G401 (cell line): Measurements from ENCODE around the gene CD2AP. TPM values are rescaled to one million over a fixed set of nuclear protein-coding genes. Genes with fewer than 3 reads are reported as not detected.

Experiments
- DNase-seq: peaks from one replicate; pipeline ENCODE4 v3.0.0-alpha.2; 2015; ENCODE audit warnings: low spot score
- in situ Hi-C: cut with HindIII; loops from 2 replicates; pipeline ENCODE4 v1.10.0; 2016; ENCODE audit warnings: low sequenced_read_pairs, mixed read lengths
- total RNA-seq: library from RNA; depleted of rRNA; stranded (reverse); fragments of >200 nt; shearing (Covaris generic); gene quantifications from 2 replicates; pipeline ENCODE4 v1.2.3, GENCODE V29; 2014

The CD2AP gene
- total RNA-seq, 1 experiment from 2014 or later, result 19.8 TPM

GRCh38 chr6:47489995-47490394 lies 12.4 kb downstream of the CD2AP start:
- in situ Hi-C loops, result loop anchor here (25.0 kb wide), 1 partner anchor 97 kb away; no protein-coding TSS in a partner anchor
- no peak for DNase-seq

DNA sequence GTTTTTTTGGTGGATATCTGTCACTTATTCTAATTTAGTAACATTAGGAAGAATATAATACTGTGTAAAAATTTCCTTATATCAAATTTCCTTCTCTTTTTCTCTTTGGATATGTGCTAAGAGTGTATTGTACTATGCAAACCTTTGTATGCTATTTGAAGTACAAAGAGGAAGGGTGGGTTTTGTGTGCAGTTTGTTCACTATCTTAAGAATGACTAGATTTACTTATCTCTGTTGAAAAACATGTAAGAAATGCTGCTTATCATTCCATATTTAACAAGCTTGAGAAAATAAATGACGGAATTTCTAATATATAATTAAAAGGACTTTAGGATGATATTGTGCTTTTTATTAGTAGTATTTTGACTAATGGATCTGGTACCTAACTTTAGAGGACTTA lies 13.1 kb downstream of the CD2AP start:
- in situ Hi-C loops, result loop anchor here (25.0 kb wide), 1 partner anchor 97 kb away; no protein-coding TSS in a partner anchor
- no peak for DNase-seq

GRCh38 chr6:47492355-47492754 lies 14.8 kb downstream of the CD2AP start:
- in situ Hi-C loops, result loop anchor here (25.0 kb wide), 1 partner anchor 95 kb away; no protein-coding TSS in a partner anchor
- no peak for DNase-seq

GRCh38 chr6:47495207-47495606 lies 17.6 kb downstream of the CD2AP start:
- in situ Hi-C loops, result loop anchor here (25.0 kb wide), 1 partner anchor 92 kb away; no protein-coding TSS in a partner anchor
- DNase-seq, result no peak

GRCh38 chr6:47495954-47496545 lies 18.5 kb downstream of the CD2AP start:
- no peak for DNase-seq
- in situ Hi-C loops, result loop anchor here (25.0 kb wide), 1 partner anchor 91 kb away; no protein-coding TSS in a partner anchor

DNA sequence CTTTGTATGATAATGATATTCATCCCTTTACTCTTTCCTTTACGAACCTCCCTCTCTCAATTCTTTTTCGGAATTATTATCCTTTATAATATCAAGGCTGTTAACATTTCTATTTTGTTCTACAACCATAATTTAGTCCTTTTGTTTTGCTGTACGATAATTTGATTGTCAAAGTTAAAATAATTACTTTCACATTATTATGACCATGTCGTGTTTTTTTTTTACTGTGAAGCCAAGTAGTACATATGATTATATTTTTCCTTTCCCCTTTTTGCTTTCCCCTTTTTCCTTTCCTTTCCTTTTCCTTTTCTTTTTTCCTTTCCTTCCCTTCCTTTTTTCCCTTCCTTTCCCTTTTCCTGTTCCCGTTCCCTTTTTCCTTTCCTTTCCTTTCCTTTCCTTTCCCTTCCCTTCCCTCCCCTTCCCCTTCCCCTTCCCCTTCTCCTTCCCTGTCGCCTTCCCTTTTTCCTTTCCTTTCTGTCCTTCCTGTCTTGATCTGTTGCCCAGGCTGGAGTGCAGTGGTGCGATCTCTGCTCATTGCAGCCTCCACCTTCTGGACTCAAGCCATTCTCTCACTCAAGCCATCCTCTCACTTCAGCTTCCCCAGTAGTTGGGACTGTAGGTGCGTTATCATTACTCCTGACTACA lies 19.5 kb downstream of the CD2AP start:
- in situ Hi-C loops, result loop anchor here (25.0 kb wide), 1 partner anchor 90 kb away; no protein-coding TSS in a partner anchor
- no peak for DNase-seq

DNA sequence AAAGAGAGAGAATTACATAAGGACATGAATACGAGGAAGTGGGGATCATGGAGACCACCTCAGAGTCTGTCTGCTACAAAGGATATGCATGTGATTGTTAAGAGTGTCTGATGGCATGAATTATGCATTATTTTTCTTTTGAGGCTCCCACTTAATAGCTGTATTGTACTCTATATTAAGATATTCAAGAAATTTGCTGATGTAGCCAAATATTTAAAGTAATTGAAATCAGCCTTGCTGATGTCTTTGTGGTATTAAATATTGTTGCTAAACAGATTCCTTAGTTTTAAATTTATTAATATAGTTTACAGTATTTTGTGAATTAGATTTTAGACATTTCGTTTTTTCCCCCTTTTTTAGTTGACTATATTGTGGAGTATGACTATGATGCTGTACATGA lies 25.3 kb downstream of the CD2AP start:
- DNase-seq, result no peak
- in situ Hi-C loops, result no loop called here

- no peak for DNase-seq
- in situ Hi-C loops, result no loop called here
Measured at GRCh38 chr6:47509937-47510336, 32.3 kb downstream of the CD2AP start.

DNA sequence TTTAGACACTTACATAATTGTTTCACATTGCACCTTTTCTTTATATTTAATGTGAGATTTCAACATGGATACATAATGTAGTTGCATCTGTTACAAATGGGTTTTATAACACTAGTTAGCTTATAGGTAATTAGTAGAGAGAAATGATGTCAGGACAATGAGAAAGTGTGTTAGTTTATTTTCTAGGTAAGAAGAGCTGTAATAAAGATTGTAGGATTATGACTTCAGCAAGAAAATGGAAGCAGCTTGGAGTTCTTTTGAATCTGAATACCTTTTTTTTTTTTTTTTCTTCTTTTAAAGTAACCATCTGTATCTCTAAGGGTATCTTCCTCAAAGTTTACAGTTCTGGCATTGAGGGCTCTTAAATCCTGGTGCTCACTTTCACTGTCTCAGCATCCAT lies 35.3 kb downstream of the CD2AP start:
- DNase-seq, result no peak
- in situ Hi-C loops, result no loop called here

DNA sequence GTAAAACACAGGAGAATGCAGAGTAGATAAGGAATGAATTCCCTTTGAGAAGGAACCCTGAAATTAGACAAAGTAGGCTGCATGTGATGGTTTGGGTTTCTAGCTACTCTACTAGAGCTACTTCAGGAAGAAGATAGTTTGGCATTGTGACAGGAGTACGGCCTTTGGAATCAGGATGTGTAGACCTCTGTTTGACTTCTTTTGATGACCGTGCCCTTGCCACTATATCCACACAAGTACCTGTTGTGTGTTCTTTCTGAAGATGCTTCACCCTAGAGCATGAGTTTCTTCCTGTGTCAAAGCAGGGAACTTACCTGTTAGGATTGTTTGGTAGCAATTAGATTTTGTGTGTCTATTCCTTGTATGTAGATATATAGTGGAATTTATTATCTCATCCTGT lies 41.7 kb downstream of the CD2AP start:
- in situ Hi-C loops, result no loop called here
- peak; percentile 21 for DNase-seq

- in situ Hi-C loops, result no loop called here
Measured at GRCh38 chr6:47520282-47520681, 42.7 kb downstream of the CD2AP start.

DNA sequence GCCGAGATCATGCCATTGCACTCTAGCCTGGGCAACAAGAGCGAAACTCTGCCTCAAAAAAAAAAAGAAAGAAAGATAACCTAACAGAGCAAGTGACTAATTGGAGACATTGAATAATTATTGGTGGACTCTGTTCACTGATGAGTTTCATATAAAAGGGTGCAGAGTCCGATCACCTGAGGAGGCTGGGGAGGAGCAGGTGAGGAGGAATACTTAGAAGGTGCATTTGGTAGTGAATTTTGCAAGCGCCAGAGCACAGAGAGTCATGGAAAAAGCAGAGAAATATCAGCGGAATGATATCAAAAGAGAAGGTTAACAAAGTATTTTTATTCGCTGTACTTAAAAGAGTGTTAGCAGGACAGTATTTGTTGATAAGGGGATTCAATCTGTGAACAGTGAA lies 44.4 kb downstream of the CD2AP start:
- no peak for DNase-seq
- in situ Hi-C loops, result no loop called here

More at GRCh38 chr6:47520282-47520681, 42.7 kb downstream of the CD2AP start:
- DNase-seq, result peak; percentile 59

DNA sequence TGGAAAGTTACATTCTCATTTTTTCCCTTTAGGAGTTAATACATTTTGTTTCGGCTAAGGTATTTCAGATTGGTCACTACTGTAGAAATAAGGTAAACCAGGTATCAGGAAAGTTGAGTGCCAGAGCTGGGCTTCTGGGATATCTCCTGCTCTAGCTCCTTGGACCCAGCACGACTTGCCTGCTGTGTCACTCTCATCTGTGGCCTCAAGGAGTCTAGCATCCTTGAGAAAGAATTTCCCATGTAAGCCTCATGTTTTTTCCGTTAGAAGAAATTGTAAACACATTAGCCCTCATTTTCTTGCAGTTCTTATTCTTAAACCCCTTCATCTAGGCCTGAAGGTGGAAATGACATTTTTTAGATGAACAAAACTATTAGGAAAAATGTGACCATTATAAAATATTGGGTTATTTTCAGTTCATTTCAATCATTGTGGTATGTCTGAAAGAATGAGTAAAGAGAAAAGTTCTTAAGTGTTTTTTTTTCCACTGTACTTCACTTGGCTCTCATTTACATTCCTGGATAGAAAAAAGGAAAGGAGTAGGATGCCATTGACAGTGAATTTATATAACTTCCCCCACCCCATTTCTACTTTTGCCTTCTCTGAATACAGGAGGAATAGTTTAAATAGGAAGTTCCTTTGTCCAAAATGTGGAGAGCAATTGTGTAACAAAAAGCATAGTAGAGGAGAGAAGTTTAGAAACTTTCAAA lies 46.7 kb downstream of the CD2AP start:
- no peak for DNase-seq
- in situ Hi-C loops, result no loop called here

- in situ Hi-C loops, result no loop called here
- no peak for DNase-seq
Measured at GRCh38 chr6:47525330-47526057, 47.9 kb downstream of the CD2AP start.

GRCh38 chr6:47527274-47527673 lies 49.7 kb downstream of the CD2AP start:
- no peak for DNase-seq
- in situ Hi-C loops, result no loop called here

GRCh38 chr6:47529734-47530133 lies 52.1 kb downstream of the CD2AP start:
- DNase-seq, result no peak
- in situ Hi-C loops, result no loop called here

GRCh38 chr6:47532981-47533585 lies 55.5 kb downstream of the CD2AP start:
- in situ Hi-C loops, result no loop called here
- DNase-seq, result no peak

DNA sequence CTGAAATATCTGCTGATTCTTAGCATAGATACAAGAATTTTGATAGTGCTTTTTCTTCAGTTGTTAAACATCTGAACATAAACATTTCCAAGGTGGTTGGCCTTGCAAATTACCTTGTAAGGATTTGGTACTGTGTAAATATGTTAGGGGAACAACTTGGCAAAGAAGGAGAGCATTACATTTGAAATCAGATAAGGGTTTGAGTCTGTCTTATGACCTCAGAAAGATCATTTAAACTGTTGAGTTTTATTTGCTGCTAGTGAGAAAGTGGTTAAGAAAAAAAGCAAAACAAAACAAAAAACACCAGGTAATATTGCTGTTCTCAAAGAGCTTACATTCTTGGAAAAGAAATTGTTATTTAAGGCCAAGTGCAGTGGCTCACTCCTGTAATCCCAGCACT lies 56.5 kb downstream of the CD2AP start:
- in situ Hi-C loops, result no loop called here
- DNase-seq, result no peak
